GM13977 (cell line): ENCODE results near the gene SDS.

Experiments used
- DNase-seq: peaks from one replicate; pipeline ENCODE4 v3.0.0; 2012; ENCODE audit warnings: low spot score
- CTCF ChIP-seq: IDR thresholded peaks from 2 replicates; pipeline ENCODE4 v1.5.1; 2012; ENCODE audit warnings: mild to moderate bottlenecking, control low read depth; ENCODE audit not compliant: insufficient read depth; ENCODE audit errors: extremely low read depth, missing control alignments
- in situ Hi-C: fragments of 300-500 bp; cut with MboI; formaldehyde crosslinking; loops from one replicate; pipeline ENCODE4 v1.12.0; 2022; ENCODE audit warnings: low sequenced_read_pairs, low pct_unique_long_range_greater_than_20kb, mixed read lengths, inconsistent platforms; ENCODE audit not compliant: unreplicated experiment

SDS gene

DNA sequence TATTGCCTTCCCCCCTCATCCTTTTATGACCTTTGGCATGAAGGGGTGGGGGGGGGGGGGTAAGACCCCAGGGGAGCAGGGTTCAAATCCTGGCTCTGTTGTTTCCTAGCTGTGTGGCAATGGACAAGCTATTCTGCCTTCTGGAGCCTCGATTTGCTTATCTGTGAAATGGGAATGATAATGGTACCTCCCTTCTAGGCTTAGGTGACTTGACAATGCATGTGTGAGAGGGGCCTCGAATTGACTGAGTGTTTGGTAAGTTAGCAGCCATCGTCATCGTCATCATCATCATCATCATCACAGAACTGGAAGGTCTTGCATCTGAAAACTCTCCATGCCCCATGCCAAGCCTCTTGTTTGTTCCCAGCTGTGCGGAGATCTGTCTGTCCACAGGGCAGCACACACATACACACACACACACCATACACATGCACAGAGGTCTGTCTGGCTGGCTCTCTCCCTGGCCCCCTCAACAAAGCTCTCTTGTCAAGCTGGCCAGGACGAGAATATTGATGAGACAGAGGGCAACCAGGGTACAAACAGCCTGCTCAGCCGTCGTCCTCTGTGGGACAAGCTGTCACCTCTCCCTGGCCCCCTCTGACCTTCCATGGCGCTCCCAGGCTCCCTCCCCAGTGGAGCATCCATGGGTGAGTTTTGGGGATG lies 5.9 kb upstream of the SDS start:
- in situ Hi-C loops = loop anchor here (25.0 kb wide), 1 partner anchor 222 kb away; the partner anchor contains the start of genes DDX54 and RITA1
- no peak for TF ChIP-seq CTCF
- no peak for DNase-seq

DNA sequence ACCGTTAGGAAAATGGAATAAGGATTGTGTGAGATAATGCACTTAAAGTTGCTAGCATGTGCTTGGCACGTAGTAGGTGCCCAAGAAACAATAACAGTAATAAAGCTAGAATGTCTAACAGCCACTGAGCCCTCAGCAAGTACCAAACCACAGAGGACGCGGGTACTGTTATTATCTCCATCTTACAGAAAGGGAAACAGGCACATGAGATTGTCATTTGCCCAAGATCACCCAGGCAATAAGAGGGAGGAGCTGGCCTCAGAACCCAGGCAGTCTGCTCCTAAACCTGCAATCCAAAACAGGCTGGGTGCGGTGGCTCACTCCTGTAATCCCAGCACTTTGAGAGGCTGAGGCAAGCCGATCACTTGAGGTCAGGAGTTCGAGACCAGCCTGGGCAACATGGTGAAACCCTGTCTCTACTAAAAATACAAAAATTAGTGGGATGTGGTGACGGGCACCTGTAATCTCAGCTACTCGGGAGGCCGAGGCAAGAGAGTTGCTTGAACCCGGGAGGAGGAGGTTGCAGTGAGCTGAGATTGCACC lies 5.1 kb upstream of the SDS start:
- TF ChIP-seq CTCF = no peak
- in situ Hi-C loops = loop anchor here (25.0 kb wide), 1 partner anchor 222 kb away; the partner anchor contains the start of genes DDX54 and RITA1
- no peak for DNase-seq

DNA sequence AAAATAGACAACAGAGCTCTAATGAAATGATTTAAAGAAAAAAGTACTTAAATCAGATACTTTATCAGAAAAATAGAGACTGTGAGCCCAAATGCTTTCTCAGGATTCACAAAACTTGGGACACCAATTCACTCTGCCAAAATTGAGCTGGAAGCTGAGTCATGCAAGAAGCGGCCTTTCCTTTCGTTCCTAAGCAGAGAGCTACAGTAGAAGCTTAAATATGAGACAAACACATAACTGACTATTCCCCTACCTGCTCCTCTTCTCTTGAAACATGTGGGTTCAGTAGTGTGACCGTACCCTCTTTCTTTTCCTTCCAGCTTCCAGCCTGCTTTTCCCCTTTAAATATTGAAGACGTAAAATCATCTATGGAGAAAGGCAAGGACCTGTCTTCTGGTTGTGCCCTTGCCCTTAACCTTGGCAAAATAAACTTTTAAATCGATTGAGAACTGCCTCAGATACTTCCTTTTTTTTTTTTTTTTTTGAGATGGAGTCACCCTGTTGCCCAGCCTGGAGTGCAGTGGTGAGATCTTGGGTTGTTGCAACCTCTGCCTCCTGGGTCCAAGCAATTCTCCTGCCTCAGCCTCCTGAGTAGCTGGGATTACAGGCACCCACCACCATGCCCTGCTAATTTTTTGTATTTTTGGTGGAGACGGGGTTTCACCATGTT lies 4.4 kb upstream of the SDS start:
- in situ Hi-C loops = loop anchor here (25.0 kb wide), 1 partner anchor 221 kb away; the partner anchor contains the start of genes DDX54 and RITA1
- TF ChIP-seq CTCF = no peak
- DNase-seq = no peak

GRCh38 chr12:113405694-113406093 lies 2.0 kb upstream of the SDS start:
- in situ Hi-C loops = loop anchor here (25.0 kb wide), 1 partner anchor 218 kb away; the partner anchor contains the start of genes DDX54 and RITA1
- no peak for DNase-seq
- TF ChIP-seq CTCF = no peak

DNA sequence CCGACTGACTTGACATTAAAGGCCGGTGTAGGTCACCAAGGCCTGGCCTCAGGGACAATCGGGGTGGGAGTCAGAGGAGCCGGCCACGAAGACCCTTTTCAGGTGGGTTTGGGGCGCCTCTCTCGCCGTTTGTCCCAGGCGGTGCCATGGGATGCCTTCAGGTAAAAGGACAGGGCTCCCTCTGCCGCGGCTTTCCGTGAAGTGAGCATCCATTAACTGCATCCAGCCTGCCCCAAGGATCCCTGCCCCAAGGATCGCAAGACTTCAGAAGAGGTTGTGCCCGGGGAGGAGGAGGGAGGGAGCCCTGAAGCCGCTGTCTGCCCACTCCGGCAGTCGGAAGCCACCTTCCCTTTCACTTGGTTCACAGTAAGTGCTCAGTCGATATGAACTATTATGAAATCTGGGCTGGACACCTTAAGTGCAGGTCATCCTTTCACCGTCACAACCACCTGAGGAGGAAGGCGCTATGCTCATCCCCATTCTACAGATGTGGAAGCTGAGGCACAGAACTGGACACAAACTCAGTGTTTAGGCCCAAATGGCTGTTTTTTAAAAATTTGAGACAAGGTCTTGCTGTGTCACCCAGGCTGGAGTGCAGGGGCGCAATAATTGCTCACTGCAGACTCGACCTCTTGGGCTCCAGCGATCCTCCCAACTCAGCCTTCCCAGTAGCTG lies 964 bp downstream of the SDS start:
- in situ Hi-C loops = loop anchor here (25.0 kb wide), 1 partner anchor 215 kb away; the partner anchor contains the start of genes DDX54 and RITA1
- TF ChIP-seq CTCF = no peak

More for the DNA sequence above, 964 bp downstream of the SDS start:
- DNase-seq = no peak
